ENCODE measurements around the gene TRMT1L.

DNA sequence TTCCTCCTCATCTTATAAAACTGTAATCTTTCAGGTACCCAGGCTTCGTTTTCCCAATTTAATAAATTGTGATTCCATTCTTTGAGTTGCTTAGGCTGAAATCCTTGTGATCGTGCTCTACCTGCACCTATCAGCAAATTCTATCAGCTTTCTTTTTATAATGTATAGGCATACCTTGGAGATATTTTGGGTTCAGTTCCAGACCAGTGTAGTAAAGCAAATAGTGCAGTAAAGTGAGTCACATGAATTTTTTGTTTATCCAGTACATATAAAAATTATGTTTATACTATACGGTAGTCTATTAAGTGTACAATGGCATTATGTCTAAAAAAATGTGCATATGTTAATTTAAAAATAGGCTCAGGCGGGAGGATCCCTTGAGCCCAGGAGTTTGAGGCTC, 5.7 kb upstream of the TRMT1L start:
- TF ChIP-seq, protein P1, sequence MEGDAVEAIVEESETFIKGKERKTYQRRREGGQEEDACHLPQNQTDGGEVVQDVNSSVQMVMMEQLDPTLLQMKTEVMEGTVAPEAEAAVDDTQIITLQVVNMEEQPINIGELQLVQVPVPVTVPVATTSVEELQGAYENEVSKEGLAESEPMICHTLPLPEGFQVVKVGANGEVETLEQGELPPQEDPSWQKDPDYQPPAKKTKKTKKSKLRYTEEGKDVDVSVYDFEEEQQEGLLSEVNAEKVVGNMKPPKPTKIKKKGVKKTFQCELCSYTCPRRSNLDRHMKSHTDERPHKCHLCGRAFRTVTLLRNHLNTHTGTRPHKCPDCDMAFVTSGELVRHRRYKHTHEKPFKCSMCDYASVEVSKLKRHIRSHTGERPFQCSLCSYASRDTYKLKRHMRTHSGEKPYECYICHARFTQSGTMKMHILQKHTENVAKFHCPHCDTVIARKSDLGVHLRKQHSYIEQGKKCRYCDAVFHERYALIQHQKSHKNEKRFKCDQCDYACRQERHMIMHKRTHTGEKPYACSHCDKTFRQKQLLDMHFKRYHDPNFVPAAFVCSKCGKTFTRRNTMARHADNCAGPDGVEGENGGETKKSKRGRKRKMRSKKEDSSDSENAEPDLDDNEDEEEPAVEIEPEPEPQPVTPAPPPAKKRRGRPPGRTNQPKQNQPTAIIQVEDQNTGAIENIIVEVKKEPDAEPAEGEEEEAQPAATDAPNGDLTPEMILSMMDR (conservative IDR thresholded peaks at IDR 0.05; ENCODE audit: low read depth in 2 of 2): no peak
- TF ChIP-seq, protein P2, sequence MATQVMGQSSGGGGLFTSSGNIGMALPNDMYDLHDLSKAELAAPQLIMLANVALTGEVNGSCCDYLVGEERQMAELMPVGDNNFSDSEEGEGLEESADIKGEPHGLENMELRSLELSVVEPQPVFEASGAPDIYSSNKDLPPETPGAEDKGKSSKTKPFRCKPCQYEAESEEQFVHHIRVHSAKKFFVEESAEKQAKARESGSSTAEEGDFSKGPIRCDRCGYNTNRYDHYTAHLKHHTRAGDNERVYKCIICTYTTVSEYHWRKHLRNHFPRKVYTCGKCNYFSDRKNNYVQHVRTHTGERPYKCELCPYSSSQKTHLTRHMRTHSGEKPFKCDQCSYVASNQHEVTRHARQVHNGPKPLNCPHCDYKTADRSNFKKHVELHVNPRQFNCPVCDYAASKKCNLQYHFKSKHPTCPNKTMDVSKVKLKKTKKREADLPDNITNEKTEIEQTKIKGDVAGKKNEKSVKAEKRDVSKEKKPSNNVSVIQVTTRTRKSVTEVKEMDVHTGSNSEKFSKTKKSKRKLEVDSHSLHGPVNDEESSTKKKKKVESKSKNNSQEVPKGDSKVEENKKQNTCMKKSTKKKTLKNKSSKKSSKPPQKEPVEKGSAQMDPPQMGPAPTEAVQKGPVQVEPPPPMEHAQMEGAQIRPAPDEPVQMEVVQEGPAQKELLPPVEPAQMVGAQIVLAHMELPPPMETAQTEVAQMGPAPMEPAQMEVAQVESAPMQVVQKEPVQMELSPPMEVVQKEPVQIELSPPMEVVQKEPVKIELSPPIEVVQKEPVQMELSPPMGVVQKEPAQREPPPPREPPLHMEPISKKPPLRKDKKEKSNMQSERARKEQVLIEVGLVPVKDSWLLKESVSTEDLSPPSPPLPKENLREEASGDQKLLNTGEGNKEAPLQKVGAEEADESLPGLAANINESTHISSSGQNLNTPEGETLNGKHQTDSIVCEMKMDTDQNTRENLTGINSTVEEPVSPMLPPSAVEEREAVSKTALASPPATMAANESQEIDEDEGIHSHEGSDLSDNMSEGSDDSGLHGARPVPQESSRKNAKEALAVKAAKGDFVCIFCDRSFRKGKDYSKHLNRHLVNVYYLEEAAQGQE (IDR thresholded peaks at IDR 0.05; ENCODE audit: unreplicated experiment): no peak
- TF ChIP-seq, protein P3, sequence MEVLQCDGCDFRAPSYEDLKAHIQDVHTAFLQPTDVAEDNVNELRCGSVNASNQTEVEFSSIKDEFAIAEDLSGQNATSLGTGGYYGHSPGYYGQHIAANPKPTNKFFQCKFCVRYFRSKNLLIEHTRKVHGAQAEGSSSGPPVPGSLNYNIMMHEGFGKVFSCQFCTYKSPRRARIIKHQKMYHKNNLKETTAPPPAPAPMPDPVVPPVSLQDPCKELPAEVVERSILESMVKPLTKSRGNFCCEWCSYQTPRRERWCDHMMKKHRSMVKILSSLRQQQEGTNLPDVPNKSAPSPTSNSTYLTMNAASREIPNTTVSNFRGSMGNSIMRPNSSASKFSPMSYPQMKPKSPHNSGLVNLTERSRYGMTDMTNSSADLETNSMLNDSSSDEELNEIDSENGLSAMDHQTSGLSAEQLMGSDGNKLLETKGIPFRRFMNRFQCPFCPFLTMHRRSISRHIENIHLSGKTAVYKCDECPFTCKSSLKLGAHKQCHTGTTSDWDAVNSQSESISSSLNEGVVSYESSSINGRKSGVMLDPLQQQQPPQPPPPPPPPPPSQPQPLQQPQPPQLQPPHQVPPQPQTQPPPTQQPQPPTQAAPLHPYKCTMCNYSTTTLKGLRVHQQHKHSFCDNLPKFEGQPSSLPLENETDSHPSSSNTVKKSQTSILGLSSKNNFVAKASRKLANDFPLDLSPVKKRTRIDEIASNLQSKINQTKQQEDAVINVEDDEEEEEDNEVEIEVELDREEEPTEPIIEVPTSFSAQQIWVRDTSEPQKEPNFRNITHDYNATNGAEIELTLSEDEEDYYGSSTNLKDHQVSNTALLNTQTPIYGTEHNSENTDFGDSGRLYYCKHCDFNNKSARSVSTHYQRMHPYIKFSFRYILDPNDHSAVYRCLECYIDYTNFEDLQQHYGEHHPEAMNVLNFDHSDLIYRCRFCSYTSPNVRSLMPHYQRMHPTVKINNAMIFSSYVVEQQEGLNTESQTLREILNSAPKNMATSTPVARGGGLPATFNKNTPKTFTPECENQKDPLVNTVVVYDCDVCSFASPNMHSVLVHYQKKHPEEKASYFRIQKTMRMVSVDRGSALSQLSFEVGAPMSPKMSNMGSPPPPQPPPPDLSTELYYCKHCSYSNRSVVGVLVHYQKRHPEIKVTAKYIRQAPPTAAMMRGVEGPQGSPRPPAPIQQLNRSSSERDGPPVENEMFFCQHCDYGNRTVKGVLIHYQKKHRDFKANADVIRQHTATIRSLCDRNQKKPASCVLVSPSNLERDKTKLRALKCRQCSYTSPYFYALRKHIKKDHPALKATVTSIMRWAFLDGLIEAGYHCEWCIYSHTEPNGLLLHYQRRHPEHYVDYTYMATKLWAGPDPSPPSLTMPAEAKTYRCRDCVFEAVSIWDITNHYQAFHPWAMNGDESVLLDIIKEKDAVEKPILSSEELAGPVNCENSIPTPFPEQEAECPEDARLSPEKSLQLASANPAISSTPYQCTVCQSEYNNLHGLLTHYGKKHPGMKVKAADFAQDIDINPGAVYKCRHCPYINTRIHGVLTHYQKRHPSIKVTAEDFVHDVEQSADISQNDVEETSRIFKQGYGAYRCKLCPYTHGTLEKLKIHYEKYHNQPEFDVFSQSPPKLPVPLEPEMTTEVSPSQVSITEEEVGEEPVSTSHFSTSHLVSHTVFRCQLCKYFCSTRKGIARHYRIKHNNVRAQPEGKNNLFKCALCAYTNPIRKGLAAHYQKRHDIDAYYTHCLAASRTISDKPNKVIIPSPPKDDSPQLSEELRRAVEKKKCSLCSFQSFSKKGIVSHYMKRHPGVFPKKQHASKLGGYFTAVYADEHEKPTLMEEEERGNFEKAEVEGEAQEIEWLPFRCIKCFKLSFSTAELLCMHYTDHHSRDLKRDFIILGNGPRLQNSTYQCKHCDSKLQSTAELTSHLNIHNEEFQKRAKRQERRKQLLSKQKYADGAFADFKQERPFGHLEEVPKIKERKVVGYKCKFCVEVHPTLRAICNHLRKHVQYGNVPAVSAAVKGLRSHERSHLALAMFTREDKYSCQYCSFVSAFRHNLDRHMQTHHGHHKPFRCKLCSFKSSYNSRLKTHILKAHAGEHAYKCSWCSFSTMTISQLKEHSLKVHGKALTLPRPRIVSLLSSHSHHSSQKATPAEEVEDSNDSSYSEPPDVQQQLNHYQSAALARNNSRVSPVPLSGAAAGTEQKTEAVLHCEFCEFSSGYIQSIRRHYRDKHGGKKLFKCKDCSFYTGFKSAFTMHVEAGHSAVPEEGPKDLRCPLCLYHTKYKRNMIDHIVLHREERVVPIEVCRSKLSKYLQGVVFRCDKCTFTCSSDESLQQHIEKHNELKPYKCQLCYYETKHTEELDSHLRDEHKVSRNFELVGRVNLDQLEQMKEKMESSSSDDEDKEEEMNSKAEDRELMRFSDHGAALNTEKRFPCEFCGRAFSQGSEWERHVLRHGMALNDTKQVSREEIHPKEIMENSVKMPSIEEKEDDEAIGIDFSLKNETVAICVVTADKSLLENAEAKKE (CRISPR knock-in tag; IDR thresholded peaks at IDR 0.05): no peak
- TF ChIP-seq POLR2AphosphoS5 (IDR thresholded peaks at IDR 0.05; ENCODE audit: low read depth): no peak
- TF ChIP-seq ETS1 (IDR thresholded peaks at IDR 0.05): no peak
- TF ChIP-seq EZH2 (IDR thresholded peaks at IDR 0.05; ENCODE audit: low read depth, unreplicated experiment): no peak
- no peak for TF ChIP-seq NANOG (IDR thresholded peaks at IDR 0.05; ENCODE audit: borderline replicate concordance)
- TF ChIP-seq JUNB (IDR thresholded peaks at IDR 0.05; ENCODE audit: unreplicated experiment): no peak
- TF ChIP-seq ZNF114 (CRISPR knock-in tag; IDR thresholded peaks at IDR 0.05): no peak
- TF ChIP-seq EZH2phosphoT487 (IDR thresholded peaks at IDR 0.05; ENCODE audit: unreplicated experiment): no peak
- no peak for TF ChIP-seq STAT1 (IDR thresholded peaks at IDR 0.05; ENCODE audit: unreplicated experiment)
- TF ChIP-seq CREB1 (CRISPR knock-in tag; IDR thresholded peaks at IDR 0.05; ENCODE audit: low read depth): no peak
- no peak for TF ChIP-seq ZNF331 (CRISPR knock-in tag; IDR thresholded peaks at IDR 0.05; ENCODE audit: low read depth)
